Stimulated activated naive B cell treated with anti-CD40 and anti-IgM and Interleukin-4, amounts not matched to agents 10 μg/mL and 1 μg/mL and 100 μg/mL, for 72 hours (primary cell): ENCODE data around the gene BEST2.
"Not testable (repeated sequence)": the region's sequence is repeated elsewhere in the genome, so short reads cannot be mapped to it uniquely, and the experiment has no call there.

Source experiments
- ATAC-seq, 2 donors: fragments of 150-1000 bp; cut with Tn5 transposase; replicated peaks; 2 replicates each; pipeline ENCODE4 v1.10.0; 2021; ENCODE audit warnings: moderate library complexity in 1 of 2
- DNase-seq: peaks from one replicate; pipeline ENCODE4 v3.0.0; 2021
- H3K27ac Mint-ChIP-seq: one replicate; pipeline ENCODE4 v1.8.0; 2022; ENCODE audit warnings: mild to moderate bottlenecking, mixed read lengths
- H3K27me3 Mint-ChIP-seq, 2 donors: one replicate each; pipeline ENCODE4 v1.8.0; 2022; ENCODE audit warnings: mixed read lengths in 2 of 2
- H3K36me3 Mint-ChIP-seq, 2 donors: one replicate each; pipeline ENCODE4 v1.8.0; 2022; ENCODE audit warnings: mixed read lengths in 2 of 2, mild to moderate bottlenecking in 1 of 2
- H3K4me1 Mint-ChIP-seq, 2 donors: one replicate each; pipeline ENCODE4 v1.8.0; 2022; ENCODE audit warnings: mixed read lengths in 2 of 2, mild to moderate bottlenecking in 1 of 2
- H3K4me3 Mint-ChIP-seq, 2 donors: one replicate each; pipeline ENCODE4 v1.8.0; 2022; ENCODE audit warnings: mild to moderate bottlenecking in 2 of 2, mixed read lengths in 2 of 2, moderate library complexity in 1 of 2
- H3K9me3 Mint-ChIP-seq, 2 donors: one replicate each; pipeline ENCODE4 v1.8.0; 2022; ENCODE audit warnings: mixed read lengths in 2 of 2, mild to moderate bottlenecking in 1 of 2

BEST2 gene

GRCh38 chr19:12751635-12752034 is at the start of gene BEST2:
BEST2 (plus strand) TSS chr19:12751791; CDS start chr19:12752593, 802 bp downstream.
- peaks cover 8 to 12% of the 10 kb centered on the region in 2 donors for H3K4me1 Mint-ChIP-seq
- H3K9me3 Mint-ChIP-seq, result peaks cover 6 to 8% of the 10 kb centered on the region in 2 donors
- H3K4me3 Mint-ChIP-seq, result no peak within 1 kb of the TSS
- peaks cover 41 to 46% of the 10 kb centered on the region in 2 donors for H3K27me3 Mint-ChIP-seq
- H3K36me3 Mint-ChIP-seq, result peaks cover 19% of the 10 kb centered on the region in 2 donors
- no peak for DNase-seq
- no peak for ATAC-seq
- H3K27ac Mint-ChIP-seq, result no peak within 1 kb of the TSS

- Mint-ChIP-seq H3K36me3 (peaks cover 43 to 51% of the 10 kb centered on the region in 2 donors), H3K4me3 (no peak overlapping the region), H3K27me3 (no peaks in the 10 kb centered on the region), H3K27ac (peak overlapping the region; percentile 69), H3K9me3 (no peaks in the 10 kb centered on the region), H3K4me1 (peaks cover 4 to 9% of the 10 kb centered on the region in 2 donors)
- DNase-seq, result no peak
- ATAC-seq, result peak; percentile 75 to 77
Observed at GRCh38 chr19:12703046-12703445, 48.5 kb upstream of the BEST2 start.

DNA sequence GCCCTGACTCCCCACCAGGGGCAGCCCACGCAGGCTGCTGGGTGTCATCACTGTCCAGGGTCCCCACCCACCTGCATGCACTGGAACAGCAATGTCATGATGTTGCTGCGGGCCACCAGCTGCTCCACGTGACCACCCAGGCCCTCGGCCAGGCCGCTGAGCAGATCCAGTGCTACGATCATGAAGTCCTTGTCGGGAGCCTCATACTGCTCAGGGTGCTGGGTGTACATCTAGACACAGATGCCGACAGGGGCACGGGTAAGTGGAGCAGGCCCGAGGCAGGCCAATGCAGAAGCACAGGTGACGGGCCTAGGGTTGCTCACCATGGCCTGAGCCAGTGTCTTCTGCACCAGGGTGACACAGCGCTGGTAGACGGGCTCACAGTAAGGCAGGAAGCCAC is 46.4 kb upstream of the BEST2 start:
- H3K27me3 Mint-ChIP-seq, result no peaks in the 10 kb centered on the region
- no peak overlapping the region for H3K27ac Mint-ChIP-seq
- H3K4me1 Mint-ChIP-seq, result peaks cover 0 to 2% of the 10 kb centered on the region in 2 donors
- H3K4me3 Mint-ChIP-seq, result no peak overlapping the region
- ATAC-seq (no peak), DNase-seq (no peak)
- peaks cover 40 to 45% of the 10 kb centered on the region in 2 donors for H3K36me3 Mint-ChIP-seq
- no peaks in the 10 kb centered on the region for H3K9me3 Mint-ChIP-seq

- Mint-ChIP-seq H3K36me3 (peaks cover 42 to 49% of the 10 kb centered on the region in 2 donors), H3K27ac (peak overlapping the region; percentile 33), H3K4me1 (peaks cover 0 to 2% of the 10 kb centered on the region in 2 donors)
Observed at GRCh38 chr19:12705654-12706331, 45.8 kb upstream of the BEST2 start.

GRCh38 chr19:12706332-12706718 is 45.3 kb upstream of the BEST2 start:
- no peak for ATAC-seq
- no peaks in the 10 kb centered on the region for H3K9me3 Mint-ChIP-seq
- no peak for DNase-seq
- no peak overlapping the region for H3K4me3 Mint-ChIP-seq
- H3K36me3 Mint-ChIP-seq, result peaks cover 40 to 49% of the 10 kb centered on the region in 2 donors
- H3K27me3 Mint-ChIP-seq, result no peaks in the 10 kb centered on the region
- peak overlapping the region; percentile 31 for H3K27ac Mint-ChIP-seq
- peaks cover 0 to 2% of the 10 kb centered on the region in 2 donors for H3K4me1 Mint-ChIP-seq

More at GRCh38 chr19:12705654-12706331, 45.8 kb upstream of the BEST2 start:
- ATAC-seq (no peak), DNase-seq (no peak)
- no peak overlapping the region for H3K4me3 Mint-ChIP-seq
- no peaks in the 10 kb centered on the region for H3K9me3 Mint-ChIP-seq
- no peaks in the 10 kb centered on the region for H3K27me3 Mint-ChIP-seq

GRCh38 chr19:12708641-12709040 is 43.0 kb upstream of the BEST2 start:
- Mint-ChIP-seq H3K4me1 (peaks cover 2 to 4% of the 10 kb centered on the region in 2 donors), H3K27me3 (no peaks in the 10 kb centered on the region), H3K36me3 (peaks cover 40 to 43% of the 10 kb centered on the region in 2 donors), H3K9me3 (no peaks in the 10 kb centered on the region), H3K4me3 (no peak overlapping the region), H3K27ac (no peak overlapping the region)
- no peak for ATAC-seq
- DNase-seq, result no peak

DNA sequence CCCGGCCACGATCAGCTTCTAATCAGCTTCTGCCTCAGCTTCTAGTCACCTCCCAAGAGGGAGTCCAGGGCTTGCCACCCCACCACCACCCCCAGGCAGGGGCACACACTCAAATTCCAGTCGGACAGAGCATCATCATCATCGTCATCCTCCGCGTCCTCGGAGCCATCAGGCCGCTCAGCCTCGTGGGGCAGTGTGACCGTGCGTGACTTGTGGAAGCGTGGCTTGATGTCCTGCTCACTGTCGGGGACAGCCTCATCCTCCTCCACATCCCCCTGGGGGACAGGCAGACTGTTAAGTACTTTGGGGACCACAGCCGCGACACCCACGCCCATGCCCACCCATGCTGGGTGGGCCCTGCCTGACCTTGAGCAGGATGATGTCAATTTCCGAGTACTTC is 40.4 kb upstream of the BEST2 start:
- Mint-ChIP-seq H3K9me3 (no peaks in the 10 kb centered on the region), H3K4me3 (no peak overlapping the region), H3K27ac (peak overlapping the region; percentile 62), H3K36me3 (peaks cover 33 to 40% of the 10 kb centered on the region in 2 donors), H3K4me1 (peaks cover 0 to 10% of the 10 kb centered on the region in 2 donors), H3K27me3 (no peaks in the 10 kb centered on the region)
- DNase-seq, result no peak
- ATAC-seq, result no peak

DNA sequence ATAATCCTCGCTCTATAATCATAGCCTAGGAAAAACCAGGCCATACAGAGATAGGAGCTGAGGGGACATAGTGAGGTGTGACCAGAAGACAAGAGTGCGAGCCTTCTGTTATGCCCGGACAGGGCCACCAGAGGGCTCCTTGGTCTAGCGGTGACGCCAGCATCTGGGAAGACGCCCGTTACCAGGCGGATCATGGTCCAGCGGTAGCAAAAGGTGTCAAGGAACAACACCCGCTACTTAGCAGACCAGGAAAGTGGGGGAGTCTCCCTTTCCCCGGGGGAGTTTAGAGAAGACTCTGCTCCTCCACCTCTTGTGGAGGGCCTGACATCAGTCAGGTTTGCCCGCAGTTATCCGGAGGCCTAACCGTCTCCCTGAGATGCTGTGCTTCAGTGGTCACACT is 39.5 kb upstream of the BEST2 start:
- not testable (repeated sequence) for ATAC-seq

DNA sequence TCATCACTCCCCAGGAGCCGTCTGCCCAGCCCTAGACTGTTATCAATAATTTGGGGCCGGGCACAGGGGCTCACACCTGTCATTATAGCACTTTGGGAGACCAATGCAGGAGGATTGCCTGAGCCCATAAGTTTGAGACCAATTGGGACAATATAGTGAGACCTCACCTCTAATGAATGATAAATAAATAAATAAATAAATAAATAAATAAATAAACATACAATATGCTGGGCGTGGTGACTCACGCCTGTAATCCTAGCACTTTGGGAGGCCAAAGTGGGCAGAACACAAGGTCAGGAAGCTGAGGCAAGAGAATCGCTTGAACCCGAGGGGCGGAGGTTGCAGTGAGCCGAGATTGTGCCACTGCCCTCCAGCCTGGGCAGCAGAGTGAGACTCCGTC is 38.3 kb upstream of the BEST2 start:
- H3K4me1 Mint-ChIP-seq, result peaks cover 5 to 18% of the 10 kb centered on the region in 2 donors
- H3K9me3 Mint-ChIP-seq, H3K27ac Mint-ChIP-seq, H3K27me3 Mint-ChIP-seq, DNase-seq, H3K4me3 Mint-ChIP-seq, ATAC-seq: not testable (repeated sequence)
- peaks cover 36 to 46% of the 10 kb centered on the region in 2 donors for H3K36me3 Mint-ChIP-seq

More for the DNA sequence above, 39.5 kb upstream of the BEST2 start:
- not testable (repeated sequence) for H3K27ac Mint-ChIP-seq, H3K9me3 Mint-ChIP-seq, H3K27me3 Mint-ChIP-seq, H3K4me3 Mint-ChIP-seq, DNase-seq
- peaks cover 37 to 45% of the 10 kb centered on the region in 2 donors for H3K36me3 Mint-ChIP-seq
- peaks cover 5 to 16% of the 10 kb centered on the region in 2 donors for H3K4me1 Mint-ChIP-seq

GRCh38 chr19:12715102-12715501 is 36.5 kb upstream of the BEST2 start:
- Mint-ChIP-seq H3K4me3 (no peak overlapping the region), H3K9me3 (no peaks in the 10 kb centered on the region), H3K27me3 (no peaks in the 10 kb centered on the region), H3K4me1 (peaks cover 11 to 31% of the 10 kb centered on the region in 2 donors), H3K27ac (no peak overlapping the region), H3K36me3 (peaks cover 38 to 56% of the 10 kb centered on the region in 2 donors)
- ATAC-seq (no peak), DNase-seq (no peak)

DNA sequence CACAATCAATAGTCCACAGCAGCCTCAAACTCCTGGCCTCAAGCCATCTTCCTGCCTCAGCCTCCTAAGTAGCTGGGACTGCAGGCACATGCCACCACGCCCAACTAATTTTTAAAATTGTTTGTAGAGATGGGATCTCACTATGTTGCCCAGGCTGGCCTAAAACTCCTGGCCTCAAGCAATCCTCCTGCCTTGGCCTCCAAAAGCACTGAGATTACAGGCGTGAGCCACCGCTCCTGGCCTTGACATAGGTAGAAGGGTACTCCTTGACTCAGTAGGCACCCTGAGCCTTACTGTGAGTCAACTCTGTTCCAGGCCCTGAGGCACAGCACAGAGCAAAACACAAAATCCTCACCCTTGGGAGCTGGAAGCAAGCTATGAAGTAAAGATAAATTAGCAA is 35.7 kb upstream of the BEST2 start:
- H3K4me3 Mint-ChIP-seq, result no peak overlapping the region
- peaks cover 14 to 39% of the 10 kb centered on the region in 2 donors for H3K4me1 Mint-ChIP-seq
- H3K27ac Mint-ChIP-seq, result no peak overlapping the region
- H3K9me3 Mint-ChIP-seq, result no peaks in the 10 kb centered on the region
- H3K36me3 Mint-ChIP-seq, result peaks cover 36 to 52% of the 10 kb centered on the region in 2 donors
- DNase-seq (no peak), ATAC-seq (no peak)
- H3K27me3 Mint-ChIP-seq, result no peaks in the 10 kb centered on the region

- no peaks in the 10 kb centered on the region for H3K27me3 Mint-ChIP-seq
Observed at GRCh38 chr19:12720296-12720695, 31.3 kb upstream of the BEST2 start.

GRCh38 chr19:12720851-12721655 is 30.5 kb upstream of the BEST2 start:
- no peaks in the 10 kb centered on the region for H3K27me3 Mint-ChIP-seq
- no peak for DNase-seq
- peak overlapping the region; percentile 91 to 94 for H3K4me3 Mint-ChIP-seq
- peaks cover 20 to 38% of the 10 kb centered on the region in 2 donors for H3K36me3 Mint-ChIP-seq
- ATAC-seq, result no peak
- peak overlapping the region; percentile 96 for H3K27ac Mint-ChIP-seq
- H3K9me3 Mint-ChIP-seq, result no peaks in the 10 kb centered on the region
- H3K4me1 Mint-ChIP-seq, result peaks cover 24 to 50% of the 10 kb centered on the region in 2 donors

More at GRCh38 chr19:12720296-12720695, 31.3 kb upstream of the BEST2 start:
- DNase-seq (no peak), ATAC-seq (no peak)
- H3K9me3 Mint-ChIP-seq, result no peaks in the 10 kb centered on the region
- peak overlapping the region; percentile 85 to 91 for H3K4me3 Mint-ChIP-seq
- H3K36me3 Mint-ChIP-seq, result peaks cover 23 to 42% of the 10 kb centered on the region in 2 donors
- peak overlapping the region; percentile 42 for H3K27ac Mint-ChIP-seq
- H3K4me1 Mint-ChIP-seq, result peaks cover 24 to 54% of the 10 kb centered on the region in 2 donors

- peak; percentile 30 for DNase-seq
- Mint-ChIP-seq H3K9me3 (no peaks in the 10 kb centered on the region), H3K36me3 (peaks cover 20 to 38% of the 10 kb centered on the region in 2 donors), H3K4me3 (peak overlapping the region; percentile 91 to 94), H3K4me1 (peaks cover 24 to 49% of the 10 kb centered on the region in 2 donors), H3K27ac (peak overlapping the region; percentile 96), H3K27me3 (no peaks in the 10 kb centered on the region)
- ATAC-seq, result peak; percentile 61 to 66
Observed at GRCh38 chr19:12721656-12722565, 29.7 kb upstream of the BEST2 start.
